Nephron (organoid): ENCODE results near the gene MICAL2.
A peak's percentile ranks its signal among the peaks of the same experiment; 100 is the strongest.

ENCODE experiments used
- H3K27ac Mint-ChIP-seq, 3 experiments: 2 replicates each; pipeline ENCODE4 v1.8.0; 2020; ENCODE audit warnings: mixed read lengths in 3 of 3, mild to moderate bottlenecking in 2 of 3, moderate library complexity in 1 of 3
- H3K27me3 Mint-ChIP-seq: 2 replicates; pipeline ENCODE4 v1.8.0; 2021; ENCODE audit warnings: low read depth, mild to moderate bottlenecking, moderate library complexity, mixed read lengths
- H3K36me3 Mint-ChIP-seq: 2 replicates; pipeline ENCODE4 v1.8.0; 2020; ENCODE audit warnings: low read depth, mixed read lengths
- H3K4me1 Mint-ChIP-seq: 2 replicates; pipeline ENCODE4 v1.8.0; 2020; ENCODE audit warnings: mixed read lengths
- H3K4me3 Mint-ChIP-seq, 3 experiments: 2 replicates each; pipeline ENCODE4 v1.8.0; 2020; ENCODE audit warnings: mild to moderate bottlenecking in 3 of 3, mixed read lengths in 3 of 3, moderate library complexity in 2 of 3
- H3K9me3 Mint-ChIP-seq: 2 replicates; pipeline ENCODE4 v1.8.0; 2020; ENCODE audit warnings: mixed read lengths
- CTCF ChIP-seq, 3 experiments: fragments of 200-600 bp; sonication (generic); IDR thresholded peaks; one replicate each; pipeline ENCODE4 v1.5.0; 2021; ENCODE audit warnings: antibody characterized with exemption in 3 of 3; ENCODE audit not compliant: unreplicated experiment in 3 of 3

MICAL2 gene

GRCh38 chr11:12276831-12277475 is 166.6 kb downstream of the MICAL2 start:
- Mint-ChIP-seq H3K27ac (no peak overlapping the region), H3K36me3 (no peaks in the 10 kb centered on the region), H3K4me1 (no peaks in the 10 kb centered on the region), H3K27me3 (peaks cover 10% of the 10 kb centered on the region), H3K4me3 (no peak overlapping the region), H3K9me3 (no peaks in the 10 kb centered on the region)
- TF ChIP-seq CTCF (IDR thresholded peaks at IDR 0.05; ENCODE audit: unreplicated experiment in 3 of 3): no peak

- no peak overlapping the region for H3K27ac Mint-ChIP-seq
- peaks cover 13% of the 10 kb centered on the region for H3K27me3 Mint-ChIP-seq
- no peak for TF ChIP-seq CTCF (IDR thresholded peaks at IDR 0.05; ENCODE audit: unreplicated experiment in 3 of 3)
- peaks cover 1% of the 10 kb centered on the region for H3K4me1 Mint-ChIP-seq
- H3K9me3 Mint-ChIP-seq: no peaks in the 10 kb centered on the region
- no peak overlapping the region for H3K4me3 Mint-ChIP-seq
- H3K36me3 Mint-ChIP-seq: no peaks in the 10 kb centered on the region
These were observed 168.6 kb downstream of the MICAL2 start for GRCh38 chr11:12278766-12279671.

GRCh38 chr11:12279672-12280108 is 169.3 kb downstream of the MICAL2 start:
- peaks cover 8% of the 10 kb centered on the region for H3K4me1 Mint-ChIP-seq
- H3K9me3 Mint-ChIP-seq: no peaks in the 10 kb centered on the region

GRCh38 chr11:12280199-12280837 is 169.9 kb downstream of the MICAL2 start:
- H3K4me1 Mint-ChIP-seq: peaks cover 14% of the 10 kb centered on the region
- peaks cover 18% of the 10 kb centered on the region for H3K27me3 Mint-ChIP-seq
- H3K36me3 Mint-ChIP-seq: no peaks in the 10 kb centered on the region
- TF ChIP-seq CTCF (IDR thresholded peaks at IDR 0.05; ENCODE audit: unreplicated experiment in 3 of 3): no peak
- H3K27ac Mint-ChIP-seq: peak overlapping the region in 1 of 3 experiments; percentile 39
- H3K9me3 Mint-ChIP-seq: no peaks in the 10 kb centered on the region
- no peak overlapping the region for H3K4me3 Mint-ChIP-seq

More at GRCh38 chr11:12279672-12280108, 169.3 kb downstream of the MICAL2 start:
- Mint-ChIP-seq H3K27me3 (peaks cover 16% of the 10 kb centered on the region), H3K36me3 (no peaks in the 10 kb centered on the region), H3K4me3 (no peak overlapping the region), H3K27ac (peak overlapping the region in 1 of 3 experiments; percentile 39)
- no peak for TF ChIP-seq CTCF (IDR thresholded peaks at IDR 0.05; ENCODE audit: unreplicated experiment in 3 of 3)

GRCh38 chr11:12280838-12281565 is 170.6 kb downstream of the MICAL2 start:
- TF ChIP-seq CTCF (IDR thresholded peaks at IDR 0.05; ENCODE audit: unreplicated experiment in 3 of 3): no peak
- H3K36me3 Mint-ChIP-seq: no peaks in the 10 kb centered on the region
- no peaks in the 10 kb centered on the region for H3K9me3 Mint-ChIP-seq
- peaks cover 18% of the 10 kb centered on the region for H3K27me3 Mint-ChIP-seq
- H3K4me3 Mint-ChIP-seq: no peak overlapping the region
- peaks cover 21% of the 10 kb centered on the region for H3K4me1 Mint-ChIP-seq
- H3K27ac Mint-ChIP-seq: no peak overlapping the region
